Activated CD4-positive, alpha-beta T cell treated with anti-CD3 and anti-CD28 coated beads, Interleukin-2, amount 10 ng/mL, durations not matched to agents 7 days and 5 days (primary cell): ENCODE data around the gene ADAP1. TPM values are rescaled to one million over a fixed set of nuclear protein-coding genes. Genes with fewer than 3 reads are reported as not detected.
"Not testable (repeated sequence)": the region's sequence is repeated elsewhere in the genome, so short reads cannot be mapped to it uniquely, and the experiment has no call there.

ENCODE experiments used
- CTCF ChIA-PET: fragments of 350-600 bp; sonication (Branson Sonifier 250); formaldehyde crosslinking; loops from one replicate; lab custom pipeline; 2021; ENCODE audit warnings: antibody characterized with exemption; lab: Charles Lee
- POLR2A ChIA-PET: fragments of 350-600 bp; sonication (Branson Sonifier 250); formaldehyde crosslinking; loops from one replicate; lab custom pipeline; 2021; ENCODE audit warnings: antibody characterized with exemption; lab: Charles Lee
- DNase-seq: peaks from one replicate; pipeline ENCODE4 v3.0.0-alpha.2; 2020
- H3K27ac Mint-ChIP-seq: one replicate; pipeline ENCODE4 v1.8.0; 2021; ENCODE audit warnings: mild to moderate bottlenecking, moderate library complexity, mixed read lengths
- H3K27me3 Mint-ChIP-seq: one replicate; pipeline ENCODE4 v1.8.0; 2021; ENCODE audit warnings: mixed read lengths
- H3K36me3 Mint-ChIP-seq: one replicate; pipeline ENCODE4 v1.8.0; 2021; ENCODE audit warnings: low read depth, mixed read lengths
- H3K4me1 Mint-ChIP-seq: one replicate; pipeline ENCODE4 v1.8.0; 2021; ENCODE audit warnings: mixed read lengths
- H3K4me3 Mint-ChIP-seq: one replicate; pipeline ENCODE4 v1.8.0; 2021; ENCODE audit warnings: mild to moderate bottlenecking, moderate library complexity, mixed read lengths
- H3K9me3 Mint-ChIP-seq: one replicate; pipeline ENCODE4 v1.8.0; 2021; ENCODE audit warnings: mixed read lengths
- total RNA-seq, 2 experiments: library from RNA; stranded (reverse); gene quantifications; one replicate each; pipeline ENCODE4 v1.2.3, GENCODE V29; 2021

ADAP1 gene
- total RNA-seq, 2 experiments from 2014 or later, result 12.4 to 13.5 TPM

- H3K36me3 Mint-ChIP-seq, POLR2A ChIA-PET, DNase-seq, H3K4me3 Mint-ChIP-seq, H3K9me3 Mint-ChIP-seq, H3K27me3 Mint-ChIP-seq, H3K27ac Mint-ChIP-seq: not testable (repeated sequence)
- H3K4me1 Mint-ChIP-seq, result peaks cover 39% of the 10 kb centered on the region
- CTCF ChIA-PET, result interaction anchor here (1.0 to 1.4 kb wide), 3 partner anchors 11 to 51 kb away, joined by 3 to 5 read pairs (median 4); no protein-coding TSS in a partner anchor
Measured at GRCh38 chr7:924042-924441, 30.4 kb downstream of the ADAP1 start.

GRCh38 chr7:923108-924041 is 31.1 kb downstream of the ADAP1 start:
- peak; percentile 96 for DNase-seq
- no peaks in the 10 kb centered on the region for H3K9me3 Mint-ChIP-seq
- POLR2A ChIA-PET, result interaction anchor here (0.6 to 0.9 kb wide), 3 partner anchors 31 to 1943 kb away, joined by 3 to 4 read pairs (median 3); no protein-coding TSS in a partner anchor
- no peaks in the 10 kb centered on the region for H3K27me3 Mint-ChIP-seq
- CTCF ChIA-PET, result interaction anchor here (0.7 to 3.5 kb wide), 6 partner anchors 11 to 95 kb away, joined by 3 to 19 read pairs (median 4); no protein-coding TSS in a partner anchor
- H3K27ac Mint-ChIP-seq, result peak overlapping the region; percentile 94
- peak overlapping the region; percentile 78 for H3K4me3 Mint-ChIP-seq
- H3K36me3 Mint-ChIP-seq, result no peaks in the 10 kb centered on the region
- peaks cover 36% of the 10 kb centered on the region for H3K4me1 Mint-ChIP-seq

- peak overlapping the region; percentile 78 for H3K4me3 Mint-ChIP-seq
- H3K27me3 Mint-ChIP-seq, result no peaks in the 10 kb centered on the region
- H3K27ac Mint-ChIP-seq, result peak overlapping the region; percentile 94
- ChIA-PET CTCF (interaction anchor here (0.8 to 3.5 kb wide), 5 partner anchors 9 to 49 kb away, joined by 3 to 19 read pairs (median 4); no protein-coding TSS in a partner anchor), POLR2A (interaction anchor here (0.5 to 0.6 kb wide), 2 partner anchors 110 to 155 kb away, joined by 3 to 5 read pairs; no protein-coding TSS in a partner anchor)
- H3K9me3 Mint-ChIP-seq, result no peaks in the 10 kb centered on the region
- H3K4me1 Mint-ChIP-seq, result peaks cover 36% of the 10 kb centered on the region
- peak; percentile 27 for DNase-seq
- no peaks in the 10 kb centered on the region for H3K36me3 Mint-ChIP-seq
Measured at GRCh38 chr7:922334-923107, 32.0 kb downstream of the ADAP1 start.

GRCh38 chr7:921581-922333 is 32.7 kb downstream of the ADAP1 start:
- H3K9me3 Mint-ChIP-seq, result no peaks in the 10 kb centered on the region
- ChIA-PET CTCF (interaction anchor here (0.8 to 3.5 kb wide), 3 partner anchors 9 to 13 kb away, joined by 3 to 19 read pairs (median 4); no protein-coding TSS in a partner anchor), POLR2A (interaction anchor here (0.5 kb wide), 1 partner anchor 109 kb away, joined by 5 read pairs; no protein-coding TSS in a partner anchor)
- H3K27me3 Mint-ChIP-seq, result no peaks in the 10 kb centered on the region
- peaks cover 36% of the 10 kb centered on the region for H3K4me1 Mint-ChIP-seq
- no peaks in the 10 kb centered on the region for H3K36me3 Mint-ChIP-seq
- peak overlapping the region; percentile 82 for H3K27ac Mint-ChIP-seq
- DNase-seq, result no peak
- peak overlapping the region; percentile 78 for H3K4me3 Mint-ChIP-seq

GRCh38 chr7:921071-921461 is 33.4 kb downstream of the ADAP1 start:
- ChIA-PET POLR2A (no interaction called here), CTCF (interaction anchor here (0.8 to 3.5 kb wide), 2 partner anchors 9 to 12 kb away, joined by 3 to 19 read pairs; no protein-coding TSS in a partner anchor)
- H3K4me1 Mint-ChIP-seq, result peaks cover 36% of the 10 kb centered on the region
- H3K27ac Mint-ChIP-seq, result peak overlapping the region; percentile 82
- no peak overlapping the region for H3K4me3 Mint-ChIP-seq
- H3K36me3 Mint-ChIP-seq, result no peaks in the 10 kb centered on the region
- DNase-seq, result no peak
- H3K9me3 Mint-ChIP-seq, result no peaks in the 10 kb centered on the region
- H3K27me3 Mint-ChIP-seq, result no peaks in the 10 kb centered on the region

- Mint-ChIP-seq H3K27ac (peak overlapping the region; percentile 82), H3K4me1 (peaks cover 35% of the 10 kb centered on the region), H3K9me3 (no peaks in the 10 kb centered on the region), H3K36me3 (no peaks in the 10 kb centered on the region), H3K4me3 (no peak overlapping the region), H3K27me3 (no peaks in the 10 kb centered on the region)
- DNase-seq, result no peak
- ChIA-PET POLR2A (no interaction called here), CTCF (interaction anchor here (0.8 to 3.5 kb wide), 2 partner anchors 8 to 11 kb away, joined by 3 to 19 read pairs; no protein-coding TSS in a partner anchor)
Measured at GRCh38 chr7:920351-921070, 34.0 kb downstream of the ADAP1 start.

GRCh38 chr7:919924-920341 is 34.5 kb downstream of the ADAP1 start:
- H3K36me3 Mint-ChIP-seq, result no peaks in the 10 kb centered on the region
- no peaks in the 10 kb centered on the region for H3K27me3 Mint-ChIP-seq
- no peaks in the 10 kb centered on the region for H3K9me3 Mint-ChIP-seq
- POLR2A ChIA-PET, result no interaction called here
- CTCF ChIA-PET, result no interaction called here
- no peak overlapping the region for H3K4me3 Mint-ChIP-seq
- no peak for DNase-seq
- H3K4me1 Mint-ChIP-seq, result peaks cover 34% of the 10 kb centered on the region
- H3K27ac Mint-ChIP-seq, result no peak overlapping the region

GRCh38 chr7:919114-919442 is 35.4 kb downstream of the ADAP1 start:
- H3K36me3 Mint-ChIP-seq, result no peaks in the 10 kb centered on the region
- no peaks in the 10 kb centered on the region for H3K27me3 Mint-ChIP-seq
- H3K27ac Mint-ChIP-seq, result no peak overlapping the region
- H3K4me3 Mint-ChIP-seq, result no peak overlapping the region
- no peaks in the 10 kb centered on the region for H3K9me3 Mint-ChIP-seq
- DNase-seq, result no peak
- H3K4me1 Mint-ChIP-seq, result peaks cover 29% of the 10 kb centered on the region
- ChIA-PET CTCF (interaction anchor here (2.3 kb wide), 1 partner anchor 10 kb away, joined by 8 read pairs; no protein-coding TSS in a partner anchor), POLR2A (no interaction called here)

- H3K4me3 Mint-ChIP-seq, result no peak overlapping the region
- no peaks in the 10 kb centered on the region for H3K27me3 Mint-ChIP-seq
- no peaks in the 10 kb centered on the region for H3K9me3 Mint-ChIP-seq
- DNase-seq, result no peak
- H3K27ac Mint-ChIP-seq, result no peak overlapping the region
- ChIA-PET CTCF (interaction anchor here (1.1 to 2.3 kb wide), 2 partner anchors 10 to 75 kb away, joined by 3 to 8 read pairs; no protein-coding TSS in a partner anchor), POLR2A (no interaction called here)
- peaks cover 27% of the 10 kb centered on the region for H3K4me1 Mint-ChIP-seq
- H3K36me3 Mint-ChIP-seq, result no peaks in the 10 kb centered on the region
Measured at GRCh38 chr7:918441-919113, 35.9 kb downstream of the ADAP1 start.

- POLR2A ChIA-PET, result no interaction called here
- Mint-ChIP-seq H3K27ac (no peak overlapping the region), H3K27me3 (no peaks in the 10 kb centered on the region), H3K4me3 (no peak overlapping the region), H3K9me3 (no peaks in the 10 kb centered on the region), H3K36me3 (no peaks in the 10 kb centered on the region), H3K4me1 (peaks cover 22% of the 10 kb centered on the region)
- no peak for DNase-seq
- CTCF ChIA-PET, result interaction anchor here (1.1 to 2.3 kb wide), 2 partner anchors 9 to 75 kb away, joined by 3 to 8 read pairs; no protein-coding TSS in a partner anchor
Measured at GRCh38 chr7:918118-918425, 36.4 kb downstream of the ADAP1 start.
